ENCODE data around the gene GLOD4.
A peak's percentile ranks its signal among the peaks of the same experiment; 100 is the strongest.

Gene GLOD4

DNA sequence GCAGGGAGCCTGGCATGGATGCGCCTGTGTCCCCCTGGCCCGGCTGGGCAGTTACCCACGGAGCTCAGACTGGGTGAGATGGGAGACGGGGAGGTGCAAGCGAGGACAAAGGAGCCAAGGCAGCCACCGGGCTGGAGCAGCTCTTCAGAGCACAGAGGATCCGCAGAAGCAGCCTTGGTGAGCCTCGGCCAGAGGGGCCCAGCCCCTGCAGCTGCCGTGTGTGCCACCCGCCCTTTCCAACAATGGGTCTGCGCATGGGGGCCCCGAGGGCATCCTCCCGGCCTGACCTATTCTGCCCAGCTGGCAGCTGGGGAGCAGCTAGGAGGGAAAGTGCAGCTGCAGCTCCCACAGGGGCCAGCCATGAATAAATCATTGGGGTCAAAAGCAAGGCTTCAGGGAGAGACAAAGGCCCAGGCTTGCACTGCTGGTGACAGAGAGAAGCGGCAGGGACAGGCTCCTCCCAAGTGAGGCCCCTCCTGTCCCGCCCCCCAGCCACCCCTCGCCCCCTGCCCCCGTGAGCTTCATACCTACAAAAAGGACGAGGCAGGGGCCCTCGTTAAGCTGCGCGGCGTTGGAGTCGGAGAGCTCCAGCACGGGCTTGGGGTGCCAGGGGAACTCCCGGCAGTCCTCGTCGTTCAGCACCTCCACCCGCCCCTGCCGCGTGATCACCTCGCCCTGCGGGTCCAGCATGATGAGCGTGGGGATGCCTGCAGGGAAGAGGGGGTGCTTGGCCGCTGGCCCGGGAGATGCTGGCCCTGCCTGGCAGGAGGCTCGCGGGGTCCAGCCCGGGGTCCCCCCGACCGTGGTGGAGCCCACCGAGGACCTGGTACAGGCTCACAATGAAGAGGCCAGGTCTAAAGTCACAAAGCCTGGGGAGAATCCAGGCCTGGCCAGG lies 22.7 kb upstream of the GLOD4 start:
- no peaks in the 10 kb centered on the region for H3F3A ChIP-seq (ENCODE audit: insufficient read depth, low read length)
- TF ChIP-seq EZH2 (optimal IDR thresholded peaks at IDR 0.05; ENCODE audit: low read depth, low read length) (no peak), EZH2phosphoT487 (IDR thresholded peaks at IDR 0.05; ENCODE audit: low read length) (no peak)
- TF ChIP-seq, protein P1, sequence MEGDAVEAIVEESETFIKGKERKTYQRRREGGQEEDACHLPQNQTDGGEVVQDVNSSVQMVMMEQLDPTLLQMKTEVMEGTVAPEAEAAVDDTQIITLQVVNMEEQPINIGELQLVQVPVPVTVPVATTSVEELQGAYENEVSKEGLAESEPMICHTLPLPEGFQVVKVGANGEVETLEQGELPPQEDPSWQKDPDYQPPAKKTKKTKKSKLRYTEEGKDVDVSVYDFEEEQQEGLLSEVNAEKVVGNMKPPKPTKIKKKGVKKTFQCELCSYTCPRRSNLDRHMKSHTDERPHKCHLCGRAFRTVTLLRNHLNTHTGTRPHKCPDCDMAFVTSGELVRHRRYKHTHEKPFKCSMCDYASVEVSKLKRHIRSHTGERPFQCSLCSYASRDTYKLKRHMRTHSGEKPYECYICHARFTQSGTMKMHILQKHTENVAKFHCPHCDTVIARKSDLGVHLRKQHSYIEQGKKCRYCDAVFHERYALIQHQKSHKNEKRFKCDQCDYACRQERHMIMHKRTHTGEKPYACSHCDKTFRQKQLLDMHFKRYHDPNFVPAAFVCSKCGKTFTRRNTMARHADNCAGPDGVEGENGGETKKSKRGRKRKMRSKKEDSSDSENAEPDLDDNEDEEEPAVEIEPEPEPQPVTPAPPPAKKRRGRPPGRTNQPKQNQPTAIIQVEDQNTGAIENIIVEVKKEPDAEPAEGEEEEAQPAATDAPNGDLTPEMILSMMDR (IDR thresholded peaks at IDR 0.05; ENCODE audit: low read length), result no peak
- no peak overlapping the region for H3K9ac ChIP-seq (ENCODE audit: low read length)
- H4K20me1 ChIP-seq (ENCODE audit: insufficient read depth, low read length), result no peaks in the 10 kb centered on the region
- H3K4me2 ChIP-seq (ENCODE audit: low read depth, low read length), result no peak overlapping the region
- no peak for DNase-seq
- no peaks in the 10 kb centered on the region for H3K9me2 ChIP-seq (replicated peaks; ENCODE audit: insufficient read depth, low read length)
- H3K36me3 ChIP-seq (replicated peaks; ENCODE audit: insufficient read depth, low read length), result no peaks in the 10 kb centered on the region
- no peak overlapping the region for H3K27ac ChIP-seq (ENCODE audit: low read length)
- no peak overlapping the region for H2AFZ ChIP-seq (ENCODE audit: low read length)
- peaks cover 92% of the 10 kb centered on the region for H3K27me3 ChIP-seq (replicated peaks; ENCODE audit: insufficient read depth, low read length)
- no peaks in the 10 kb centered on the region for H3K9me3 ChIP-seq (replicated peaks; ENCODE audit: insufficient read depth, low read length)
- H3K4me3 ChIP-seq (ENCODE audit: low read length), result no peak overlapping the region
- no peaks in the 10 kb centered on the region for H3K4me1 ChIP-seq (ENCODE audit: low read length)
- no peaks in the 10 kb centered on the region for H3K79me2 ChIP-seq (ENCODE audit: low read length)

DNA sequence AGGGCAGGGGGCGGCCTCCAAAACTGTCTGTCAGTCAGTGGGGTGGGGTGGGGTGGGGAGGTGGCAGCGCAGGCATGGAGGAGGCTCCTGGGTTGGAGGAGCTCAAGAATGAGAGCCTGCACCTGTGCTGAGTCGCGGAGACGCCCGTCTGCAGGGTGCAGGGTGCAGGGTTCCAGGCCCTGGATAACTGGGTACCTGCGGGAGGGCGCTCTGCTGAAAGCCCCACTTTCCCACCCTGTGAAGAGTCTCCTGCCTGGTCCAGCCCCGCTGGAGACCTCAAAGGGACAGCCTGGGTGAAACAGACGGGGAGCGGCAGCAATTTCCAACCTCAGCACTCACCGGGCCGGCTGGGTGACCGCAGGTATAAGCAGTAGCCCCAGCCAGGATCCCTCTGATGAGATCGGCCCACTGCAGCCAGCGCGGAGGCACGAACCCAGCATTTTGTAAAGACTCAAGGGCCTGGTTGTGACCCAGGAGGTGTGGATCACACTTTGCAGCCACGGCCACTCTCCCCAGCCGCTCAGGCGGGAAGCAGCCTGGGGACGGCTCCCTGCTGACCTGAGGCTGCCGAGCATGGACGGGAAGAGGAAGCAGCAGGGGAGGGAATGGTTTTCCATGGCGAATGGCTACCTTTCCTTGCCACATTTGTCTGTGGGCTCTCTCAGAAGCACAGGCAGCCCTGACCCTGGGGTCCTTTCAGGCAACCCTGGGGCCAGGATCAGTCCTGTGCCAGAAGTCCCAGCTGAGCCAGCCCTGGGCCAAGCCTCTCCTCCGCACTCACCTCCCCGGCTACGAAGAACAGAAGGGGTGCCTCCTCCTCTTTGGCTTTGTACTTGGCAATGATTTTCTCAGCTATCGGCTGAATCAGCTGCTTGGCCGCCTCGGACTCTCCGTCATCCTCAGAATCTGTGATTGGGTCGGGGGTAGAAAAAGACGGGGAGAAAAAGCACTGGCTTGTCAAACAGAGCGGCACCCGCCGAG lies 21.1 kb upstream of the GLOD4 start:
- Histone ChIP-seq H3K27me3 (replicated peaks; ENCODE audit: insufficient read depth, low read length) (peaks cover 91% of the 10 kb centered on the region), H3K9me2 (replicated peaks; ENCODE audit: insufficient read depth, low read length) (no peaks in the 10 kb centered on the region), H3K27ac (ENCODE audit: low read length) (no peak overlapping the region), H3K9me3 (replicated peaks; ENCODE audit: insufficient read depth, low read length) (no peaks in the 10 kb centered on the region), H4K20me1 (ENCODE audit: insufficient read depth, low read length) (no peaks in the 10 kb centered on the region), H3K9ac (ENCODE audit: low read length) (no peak overlapping the region), H3K4me1 (ENCODE audit: low read length) (no peaks in the 10 kb centered on the region), H3K4me2 (ENCODE audit: low read depth, low read length) (no peak overlapping the region), H3K79me2 (ENCODE audit: low read length) (no peaks in the 10 kb centered on the region), H3K4me3 (ENCODE audit: low read length) (no peak overlapping the region), H3F3A (ENCODE audit: insufficient read depth, low read length) (no peaks in the 10 kb centered on the region), H3K36me3 (replicated peaks; ENCODE audit: insufficient read depth, low read length) (no peaks in the 10 kb centered on the region), H2AFZ (ENCODE audit: low read length) (no peak overlapping the region)
- TF ChIP-seq, protein P1 (IDR thresholded peaks at IDR 0.05; ENCODE audit: low read length), result no peak
- TF ChIP-seq EZH2phosphoT487 (IDR thresholded peaks at IDR 0.05; ENCODE audit: low read length) (no peak), EZH2 (optimal IDR thresholded peaks at IDR 0.05; ENCODE audit: low read depth, low read length) (no peak)
- no peak for DNase-seq

DNA sequence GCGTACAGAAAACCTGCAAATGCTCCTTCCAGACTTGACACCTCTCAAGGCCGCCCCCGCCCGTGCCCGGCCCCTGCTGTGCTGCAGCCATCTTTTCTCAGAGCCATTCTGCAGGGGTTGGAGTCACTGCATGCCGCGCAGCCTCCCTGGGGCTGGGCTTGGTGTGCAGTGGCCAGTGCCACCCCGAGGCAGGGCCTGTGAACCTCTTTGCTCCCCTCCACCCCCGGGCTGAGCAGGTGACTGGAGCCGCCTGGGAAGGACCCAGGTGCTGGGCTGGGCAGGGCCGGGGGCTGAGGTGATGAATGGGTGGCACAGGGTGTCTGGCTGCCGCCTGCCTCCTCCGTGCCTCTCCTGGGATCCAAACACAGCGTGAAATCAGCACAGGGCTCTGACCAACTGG lies 20.4 kb upstream of the GLOD4 start:
- DNase-seq, result no peak
- H3K27me3 ChIP-seq (replicated peaks; ENCODE audit: insufficient read depth, low read length), result peaks cover 90% of the 10 kb centered on the region
- no peak overlapping the region for H2AFZ ChIP-seq (ENCODE audit: low read length)
- H3K9me2 ChIP-seq (replicated peaks; ENCODE audit: insufficient read depth, low read length), result no peaks in the 10 kb centered on the region
- no peak overlapping the region for H3K4me2 ChIP-seq (ENCODE audit: low read depth, low read length)
- no peaks in the 10 kb centered on the region for H4K20me1 ChIP-seq (ENCODE audit: insufficient read depth, low read length)
- no peak for TF ChIP-seq EZH2phosphoT487 (IDR thresholded peaks at IDR 0.05; ENCODE audit: low read length)
- peak; percentile 89 for TF ChIP-seq EZH2 (optimal IDR thresholded peaks at IDR 0.05; ENCODE audit: low read depth, low read length)
- H3K4me3 ChIP-seq (ENCODE audit: low read length), result no peak overlapping the region
- no peaks in the 10 kb centered on the region for H3K9me3 ChIP-seq (replicated peaks; ENCODE audit: insufficient read depth, low read length)
- no peak overlapping the region for H3K9ac ChIP-seq (ENCODE audit: low read length)
- no peaks in the 10 kb centered on the region for H3F3A ChIP-seq (ENCODE audit: insufficient read depth, low read length)
- no peaks in the 10 kb centered on the region for H3K4me1 ChIP-seq (ENCODE audit: low read length)
- no peak overlapping the region for H3K27ac ChIP-seq (ENCODE audit: low read length)
- no peaks in the 10 kb centered on the region for H3K36me3 ChIP-seq (replicated peaks; ENCODE audit: insufficient read depth, low read length)
- no peaks in the 10 kb centered on the region for H3K79me2 ChIP-seq (ENCODE audit: low read length)
